MM.1S (cell line): Measurements from ENCODE around the gene HTR1E.

Source experiments
- DNase-seq: peaks from one replicate; pipeline ENCODE4 v3.0.0-alpha.2; 2015
- H2AFZ ChIP-seq: fragments of 300-600 bp; sonication (generic); 2 replicates; pipeline ENCODE4 v1.6.0; 2016; ENCODE audit warnings: antibody characterized with exemption, low read length
- H3F3A ChIP-seq: fragments of 300-600 bp; sonication (generic); 2 replicates; pipeline ENCODE4 v1.6.1; 2016; ENCODE audit warnings: mild to moderate bottlenecking, antibody characterized with exemption, low read length, moderate library complexity, mixed read lengths; ENCODE audit not compliant: insufficient read depth
- H3K27ac ChIP-seq: fragments of 300-600 bp; sonication (generic); 2 replicates; pipeline ENCODE4 v1.5.1; 2016; ENCODE audit warnings: mild to moderate bottlenecking, low read length
- H3K27me3 ChIP-seq: fragments of 300-600 bp; sonication (generic); replicated peaks from 2 replicates; pipeline ENCODE4 v1.6.0; 2016; ENCODE audit warnings: low read length; ENCODE audit not compliant: insufficient read depth
- H3K36me3 ChIP-seq: fragments of 300-600 bp; sonication (generic); replicated peaks from 2 replicates; pipeline ENCODE4 v1.6.1; 2016; ENCODE audit warnings: mild to moderate bottlenecking, low read length, mixed read lengths; ENCODE audit not compliant: insufficient read depth
- H3K4me1 ChIP-seq: fragments of 300-600 bp; sonication (generic); 2 replicates; pipeline ENCODE4 v1.6.1; 2016; ENCODE audit warnings: low read length, mixed read lengths
- H3K4me2 ChIP-seq: fragments of 300-600 bp; sonication (generic); 2 replicates; pipeline ENCODE4 v1.6.0; 2016; ENCODE audit warnings: low read depth, low read length
- H3K4me3 ChIP-seq: fragments of 300-600 bp; sonication (generic); 2 replicates; pipeline ENCODE4 v1.5.1; 2016; ENCODE audit warnings: low read length, mixed read lengths
- H3K79me2 ChIP-seq: fragments of 300-600 bp; sonication (generic); 2 replicates; pipeline ENCODE4 v1.6.1; 2016; ENCODE audit warnings: mixed run types, low read length, mixed read lengths
- H3K9ac ChIP-seq: fragments of 300-600 bp; sonication (generic); 2 replicates; pipeline ENCODE4 v1.6.1; 2016; ENCODE audit warnings: low read length, mixed read lengths
- H3K9me2 ChIP-seq: fragments of 300-600 bp; sonication (generic); replicated peaks from 2 replicates; pipeline ENCODE4 v1.6.1; 2016; ENCODE audit warnings: mild to moderate bottlenecking, low read length, mixed read lengths; ENCODE audit not compliant: insufficient read depth
- H3K9me3 ChIP-seq: fragments of 300-600 bp; sonication (generic); replicated peaks from 2 replicates; pipeline ENCODE4 v1.6.1; 2016; ENCODE audit warnings: mild to moderate bottlenecking, low read length, mixed read lengths; ENCODE audit not compliant: insufficient read depth
- H4K20me1 ChIP-seq: fragments of 300-600 bp; sonication (generic); 2 replicates; pipeline ENCODE4 v1.6.1; 2016; ENCODE audit warnings: mild to moderate bottlenecking, low read length, moderate library complexity, mixed read lengths; ENCODE audit not compliant: insufficient read depth
- EZH2 ChIP-seq: fragments of 300-600 bp; sonication (generic); optimal IDR thresholded peaks from 2 replicates; pipeline ENCODE3; 2017; ENCODE audit warnings: low read depth, mild to moderate bottlenecking, antibody characterized with exemption, low read length, mixed read lengths
- EZH2phosphoT487 ChIP-seq: fragments of 300-600 bp; sonication (generic); IDR thresholded peaks from 2 replicates; pipeline ENCODE4 v1.6.1; 2018; ENCODE audit warnings: antibody characterized with exemption, low read length
- TF ChIP-seq, protein P1 (sequence below): fragments of 300-600 bp; sonication (generic); IDR thresholded peaks from 2 replicates; pipeline ENCODE4 v1.5.1; 2016; ENCODE audit warnings: antibody characterized with exemption, low read length, mixed read lengths

The HTR1E gene

DNA sequence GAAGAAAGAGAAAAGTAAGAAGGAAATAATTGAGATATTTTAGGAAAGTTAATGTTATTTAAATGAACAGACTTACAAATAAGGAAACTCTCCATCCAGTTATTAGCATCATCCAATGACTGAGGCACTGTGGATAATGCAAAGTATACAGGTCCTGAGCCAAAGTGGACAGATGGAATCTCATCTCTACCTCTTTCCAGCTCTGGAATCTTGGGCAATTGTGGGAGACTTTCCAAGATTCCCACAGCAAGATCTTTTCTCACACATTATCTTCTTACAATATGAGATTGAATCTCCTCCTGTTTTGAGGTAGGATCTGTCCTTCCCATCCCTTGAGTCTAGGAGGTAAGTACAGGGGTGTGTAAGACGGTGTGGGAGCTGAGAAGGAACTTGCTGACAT, 28.9 kb downstream of the HTR1E start:
- DNase-seq = no peak
- no peaks in the 10 kb centered on the region for H3F3A ChIP-seq
- H3K4me1 ChIP-seq = no peaks in the 10 kb centered on the region
- H4K20me1 ChIP-seq = no peaks in the 10 kb centered on the region
- no peak for TF ChIP-seq EZH2
- TF ChIP-seq, protein P1, sequence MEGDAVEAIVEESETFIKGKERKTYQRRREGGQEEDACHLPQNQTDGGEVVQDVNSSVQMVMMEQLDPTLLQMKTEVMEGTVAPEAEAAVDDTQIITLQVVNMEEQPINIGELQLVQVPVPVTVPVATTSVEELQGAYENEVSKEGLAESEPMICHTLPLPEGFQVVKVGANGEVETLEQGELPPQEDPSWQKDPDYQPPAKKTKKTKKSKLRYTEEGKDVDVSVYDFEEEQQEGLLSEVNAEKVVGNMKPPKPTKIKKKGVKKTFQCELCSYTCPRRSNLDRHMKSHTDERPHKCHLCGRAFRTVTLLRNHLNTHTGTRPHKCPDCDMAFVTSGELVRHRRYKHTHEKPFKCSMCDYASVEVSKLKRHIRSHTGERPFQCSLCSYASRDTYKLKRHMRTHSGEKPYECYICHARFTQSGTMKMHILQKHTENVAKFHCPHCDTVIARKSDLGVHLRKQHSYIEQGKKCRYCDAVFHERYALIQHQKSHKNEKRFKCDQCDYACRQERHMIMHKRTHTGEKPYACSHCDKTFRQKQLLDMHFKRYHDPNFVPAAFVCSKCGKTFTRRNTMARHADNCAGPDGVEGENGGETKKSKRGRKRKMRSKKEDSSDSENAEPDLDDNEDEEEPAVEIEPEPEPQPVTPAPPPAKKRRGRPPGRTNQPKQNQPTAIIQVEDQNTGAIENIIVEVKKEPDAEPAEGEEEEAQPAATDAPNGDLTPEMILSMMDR = no peak
- no peak for TF ChIP-seq EZH2phosphoT487
- H3K36me3 ChIP-seq = no peaks in the 10 kb centered on the region
- H3K79me2 ChIP-seq = no peaks in the 10 kb centered on the region
- no peaks in the 10 kb centered on the region for H3K9me3 ChIP-seq
- H3K9ac ChIP-seq = no peak overlapping the region
- H3K4me3 ChIP-seq = no peak overlapping the region
- H3K27ac ChIP-seq = no peak overlapping the region
- no peaks in the 10 kb centered on the region for H3K27me3 ChIP-seq
- H3K9me2 ChIP-seq = no peaks in the 10 kb centered on the region
- no peak overlapping the region for H3K4me2 ChIP-seq
- no peak overlapping the region for H2AFZ ChIP-seq

- Histone ChIP-seq H3K4me3 (no peak overlapping the region), H3K36me3 (no peaks in the 10 kb centered on the region), H2AFZ (0 out of 2 replicates have a peak overlapping the region, but pooled peaks have one; percentile 10)
These were observed 32.2 kb downstream of the HTR1E start for GRCh38 chr6:86969573-86969972.

DNA sequence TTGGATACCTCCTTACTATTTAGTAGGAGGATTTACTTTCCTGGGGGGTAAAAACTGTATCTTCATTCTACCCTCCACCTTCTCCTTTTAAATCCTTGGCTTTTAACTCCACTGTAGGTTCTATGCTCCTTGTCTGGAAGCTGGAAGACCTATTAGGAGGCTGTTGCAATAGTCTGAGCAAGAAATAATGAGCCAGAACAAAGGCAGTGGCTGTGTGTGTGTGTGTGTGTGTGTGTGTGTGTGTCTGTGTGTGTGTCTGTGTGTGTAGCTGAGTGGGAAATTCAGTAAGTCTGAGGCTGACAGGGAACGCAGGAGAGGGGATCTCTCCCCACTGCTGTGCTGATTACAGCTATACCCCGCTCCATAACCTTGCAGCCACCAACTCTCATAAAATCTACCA, 35.8 kb downstream of the HTR1E start:
- Histone ChIP-seq H3K4me2 (no peak overlapping the region), H3F3A (no peaks in the 10 kb centered on the region), H3K36me3 (no peaks in the 10 kb centered on the region), H4K20me1 (no peaks in the 10 kb centered on the region), H3K4me3 (no peak overlapping the region), H3K9ac (no peak overlapping the region), H2AFZ (no peak overlapping the region), H3K27me3 (no peaks in the 10 kb centered on the region), H3K4me1 (no peaks in the 10 kb centered on the region), H3K27ac (no peak overlapping the region), H3K79me2 (no peaks in the 10 kb centered on the region), H3K9me2 (no peaks in the 10 kb centered on the region), H3K9me3 (no peaks in the 10 kb centered on the region)
- no peak for DNase-seq
- no peak for TF ChIP-seq EZH2phosphoT487

More at GRCh38 chr6:86969573-86969972, 32.2 kb downstream of the HTR1E start:
- Histone ChIP-seq H3F3A (no peaks in the 10 kb centered on the region), H3K27me3 (no peaks in the 10 kb centered on the region), H3K9me2 (no peaks in the 10 kb centered on the region), H3K4me2 (no peak overlapping the region), H3K27ac (no peak overlapping the region), H3K4me1 (no peaks in the 10 kb centered on the region), H3K9ac (no peak overlapping the region), H4K20me1 (no peaks in the 10 kb centered on the region), H3K9me3 (no peaks in the 10 kb centered on the region), H3K79me2 (no peaks in the 10 kb centered on the region)
- DNase-seq = no peak
- no peak for TF ChIP-seq EZH2
- TF ChIP-seq, protein P1 = no peak
- TF ChIP-seq EZH2phosphoT487 = no peak

DNA sequence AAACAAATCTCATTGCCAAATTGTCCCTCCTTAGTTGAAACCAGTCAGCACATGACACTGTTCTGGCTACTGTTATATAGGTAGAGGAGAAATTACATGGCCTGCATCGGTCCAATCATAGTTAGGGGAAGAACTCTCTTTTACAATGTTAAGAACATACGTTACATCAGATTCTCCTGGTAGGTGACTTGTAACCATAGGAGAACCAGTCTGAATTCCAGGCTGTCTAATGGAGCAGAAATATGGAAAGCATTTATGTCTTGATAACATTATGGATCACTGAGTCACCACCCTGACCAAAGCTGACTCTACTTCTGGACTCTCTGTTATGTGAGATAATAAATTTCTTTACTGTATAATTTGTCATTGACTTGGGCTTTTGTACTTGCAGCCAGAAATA, 40.9 kb downstream of the HTR1E start:
- Histone ChIP-seq H3K27ac (no peak overlapping the region), H3K9ac (no peak overlapping the region), H3K4me3 (no peak overlapping the region), H3K27me3 (no peaks in the 10 kb centered on the region), H3F3A (no peaks in the 10 kb centered on the region), H3K9me2 (no peaks in the 10 kb centered on the region), H2AFZ (no peak overlapping the region), H3K4me1 (no peaks in the 10 kb centered on the region), H4K20me1 (no peaks in the 10 kb centered on the region), H3K4me2 (no peak overlapping the region), H3K79me2 (no peaks in the 10 kb centered on the region), H3K36me3 (no peaks in the 10 kb centered on the region), H3K9me3 (no peaks in the 10 kb centered on the region)
- TF ChIP-seq EZH2phosphoT487 = no peak
- TF ChIP-seq, protein P1 = no peak
- no peak for TF ChIP-seq EZH2
- no peak for DNase-seq
